MCF 10A (cell line): ENCODE measurements around the gene TBCK. TPM values are rescaled to one million over a fixed set of nuclear protein-coding genes. Genes with fewer than 3 reads are reported as not detected.

Experiments used
- BruUV-seq: library from RNA; stranded (reverse); fragments of 400-500 nt; replicated peaks from 2 replicates; lab custom pipeline; 2021; lab: Mats Ljungman, UMichigan
- CTCF ChIA-PET: fragments of 300-600 bp; sonication (Branson Sonifier 250); formaldehyde crosslinking; extraction: SDS; loops from one replicate; lab custom pipeline; 2021; ENCODE audit warnings: antibody characterized with exemption, inconsistent platforms; lab: Yijun Ruan, JAX
- POLR2A ChIA-PET: fragments of 300-600, 350-650 bp; sonication (Branson Sonifier 250); formaldehyde crosslinking; extraction: SDS; loops from one replicate; lab custom pipeline; 2020; ENCODE audit warnings: antibody characterized with exemption, inconsistent platforms; lab: Yijun Ruan, JAX
- DNase-seq: peaks from one replicate; pipeline ENCODE4 v3.0.0-alpha.2; 2018; ENCODE audit not compliant: unreplicated experiment
- H3K27ac Mint-ChIP-seq: one replicate; pipeline ENCODE4 v1.8.0; 2022; ENCODE audit warnings: mild to moderate bottlenecking, low read depth, mixed read lengths; ENCODE audit not compliant: unreplicated experiment
- H3K27me3 Mint-ChIP-seq: one replicate; pipeline ENCODE4 v1.8.0; 2022; ENCODE audit warnings: mixed read lengths; ENCODE audit not compliant: insufficient read depth, unreplicated experiment
- H3K36me3 Mint-ChIP-seq: one replicate; pipeline ENCODE4 v1.8.0; 2022; ENCODE audit warnings: mild to moderate bottlenecking, moderate library complexity, mixed read lengths; ENCODE audit not compliant: insufficient read depth, unreplicated experiment
- H3K4me1 Mint-ChIP-seq: one replicate; pipeline ENCODE4 v1.8.0; 2022; ENCODE audit warnings: mixed read lengths; ENCODE audit not compliant: insufficient read depth, unreplicated experiment
- H3K4me3 Mint-ChIP-seq: one replicate; pipeline ENCODE4 v1.8.0; 2022; ENCODE audit warnings: mild to moderate bottlenecking, moderate library complexity, mixed read lengths; ENCODE audit not compliant: unreplicated experiment
- H3K9me3 Mint-ChIP-seq: one replicate; pipeline ENCODE4 v1.8.0; 2022; ENCODE audit warnings: mixed read lengths; ENCODE audit not compliant: unreplicated experiment
- intact Hi-C: fragments of 100-400 bp; cut with micrococcal nuclease; formaldehyde crosslinking; loops from 2 replicates; pipeline ENCODE4 v1.14.1; 2022
- total RNA-seq: library from RNA; stranded (reverse); gene quantifications from 2 replicates; pipeline ENCODE4 v1.2.3, GENCODE V29; 2022
- TF ChIP-seq, protein P1 (sequence below): fragments of 200-600 bp; IDR thresholded peaks from one replicate; pipeline ENCODE4 v1.8.0; 2022; ENCODE audit warnings: antibody characterized with exemption, mild to moderate bottlenecking; ENCODE audit not compliant: unreplicated experiment

TBCK gene
- total RNA-seq, 1 experiment from 2014 or later = 27.8 TPM

DNA sequence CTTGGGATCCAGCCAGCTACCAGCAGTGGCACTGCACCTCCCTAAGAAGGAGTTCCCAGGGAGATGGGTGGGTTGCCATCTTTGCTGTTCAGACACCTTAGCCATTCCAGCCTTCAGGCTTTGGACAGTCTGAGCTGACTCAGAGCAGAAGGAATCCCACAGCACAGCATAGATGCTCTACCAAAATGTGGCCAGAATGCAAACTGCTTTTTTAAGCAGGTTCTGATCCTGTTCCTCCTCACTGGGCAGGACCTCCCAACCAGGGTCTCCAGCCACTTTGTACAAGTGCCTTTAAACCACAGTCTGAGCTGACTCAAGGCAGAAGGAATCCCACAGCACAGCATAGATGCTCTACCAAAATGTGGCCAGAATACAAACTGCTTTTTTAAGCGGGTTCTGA is 211.7 kb downstream of the TBCK start:
- CTCF ChIA-PET = no interaction called here
- Mint-ChIP-seq H3K27me3 (no peaks in the 10 kb centered on the region), H3K4me3 (no peak overlapping the region), H3K36me3 (peaks cover 17% of the 10 kb centered on the region), H3K27ac (no peak overlapping the region), H3K9me3 (peaks cover 8% of the 10 kb centered on the region), H3K4me1 (no peaks in the 10 kb centered on the region)
- TF ChIP-seq, protein P1, sequence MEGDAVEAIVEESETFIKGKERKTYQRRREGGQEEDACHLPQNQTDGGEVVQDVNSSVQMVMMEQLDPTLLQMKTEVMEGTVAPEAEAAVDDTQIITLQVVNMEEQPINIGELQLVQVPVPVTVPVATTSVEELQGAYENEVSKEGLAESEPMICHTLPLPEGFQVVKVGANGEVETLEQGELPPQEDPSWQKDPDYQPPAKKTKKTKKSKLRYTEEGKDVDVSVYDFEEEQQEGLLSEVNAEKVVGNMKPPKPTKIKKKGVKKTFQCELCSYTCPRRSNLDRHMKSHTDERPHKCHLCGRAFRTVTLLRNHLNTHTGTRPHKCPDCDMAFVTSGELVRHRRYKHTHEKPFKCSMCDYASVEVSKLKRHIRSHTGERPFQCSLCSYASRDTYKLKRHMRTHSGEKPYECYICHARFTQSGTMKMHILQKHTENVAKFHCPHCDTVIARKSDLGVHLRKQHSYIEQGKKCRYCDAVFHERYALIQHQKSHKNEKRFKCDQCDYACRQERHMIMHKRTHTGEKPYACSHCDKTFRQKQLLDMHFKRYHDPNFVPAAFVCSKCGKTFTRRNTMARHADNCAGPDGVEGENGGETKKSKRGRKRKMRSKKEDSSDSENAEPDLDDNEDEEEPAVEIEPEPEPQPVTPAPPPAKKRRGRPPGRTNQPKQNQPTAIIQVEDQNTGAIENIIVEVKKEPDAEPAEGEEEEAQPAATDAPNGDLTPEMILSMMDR = no peak
- BruUV-seq = no TSS peak
- POLR2A ChIA-PET = no interaction called here
- DNase-seq = no peak
- intact Hi-C loops = no loop called here

DNA sequence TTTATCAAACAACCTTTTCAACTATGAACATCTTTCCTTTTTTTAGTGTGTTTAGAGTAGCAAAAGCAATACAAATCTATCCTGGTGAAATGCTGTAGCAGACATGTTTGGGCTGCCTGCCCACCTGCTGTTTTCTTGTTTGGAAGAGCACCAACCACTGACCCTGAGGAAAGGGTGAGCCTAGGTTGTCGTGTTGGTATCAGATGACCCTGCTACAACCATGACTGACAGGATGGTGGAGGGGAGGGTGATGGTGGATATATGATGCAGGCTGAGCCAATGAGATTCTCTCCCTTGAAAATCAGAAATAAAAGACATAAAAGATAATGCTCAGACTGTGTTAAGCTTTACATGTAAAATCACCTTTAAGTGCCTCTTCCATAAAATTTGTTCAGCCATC is 219.6 kb downstream of the TBCK start:
- H3K27ac Mint-ChIP-seq = no peak overlapping the region
- no peaks in the 10 kb centered on the region for H3K4me1 Mint-ChIP-seq
- no peak overlapping the region for H3K4me3 Mint-ChIP-seq
- ChIA-PET POLR2A (no interaction called here), CTCF (no interaction called here)
- intact Hi-C loops = no loop called here
- no TSS peak for BruUV-seq
- peaks cover 13% of the 10 kb centered on the region for H3K36me3 Mint-ChIP-seq
- no peaks in the 10 kb centered on the region for H3K9me3 Mint-ChIP-seq
- H3K27me3 Mint-ChIP-seq = no peaks in the 10 kb centered on the region
- TF ChIP-seq, protein P1 = no peak
- DNase-seq = no peak

DNA sequence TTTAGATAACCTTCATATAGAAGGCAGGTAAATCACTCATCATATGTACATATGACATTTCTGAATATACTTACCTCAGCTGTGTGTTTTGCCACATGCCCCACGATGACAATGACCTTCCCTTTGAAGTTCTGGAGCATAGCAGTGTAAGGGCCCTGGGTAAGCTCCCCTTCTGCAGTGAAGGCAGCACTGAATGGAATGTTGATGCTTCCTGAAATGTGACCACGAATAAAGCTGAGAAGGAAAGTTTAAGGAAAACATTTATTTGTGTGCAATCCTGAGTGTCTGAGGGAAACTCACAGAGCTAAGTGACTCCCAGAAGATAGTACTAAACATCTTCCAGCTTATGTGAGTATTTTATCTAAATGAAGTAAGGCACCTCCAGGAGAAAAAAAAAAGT is 220.6 kb downstream of the TBCK start:
- intact Hi-C loops = no loop called here
- no peaks in the 10 kb centered on the region for H3K4me1 Mint-ChIP-seq
- ChIA-PET POLR2A (no interaction called here), CTCF (interaction anchor here (0.6 to 0.7 kb wide), 2 partner anchors 12 to 52 kb away, joined by 3 to 5 read pairs; no protein-coding TSS in a partner anchor)
- peaks cover 22% of the 10 kb centered on the region for H3K36me3 Mint-ChIP-seq
- DNase-seq = no peak
- TF ChIP-seq, protein P1 = no peak
- no peaks in the 10 kb centered on the region for H3K27me3 Mint-ChIP-seq
- H3K4me3 Mint-ChIP-seq = no peak overlapping the region
- H3K9me3 Mint-ChIP-seq = peaks cover 10% of the 10 kb centered on the region
- no peak overlapping the region for H3K27ac Mint-ChIP-seq
- no TSS peak for BruUV-seq

DNA sequence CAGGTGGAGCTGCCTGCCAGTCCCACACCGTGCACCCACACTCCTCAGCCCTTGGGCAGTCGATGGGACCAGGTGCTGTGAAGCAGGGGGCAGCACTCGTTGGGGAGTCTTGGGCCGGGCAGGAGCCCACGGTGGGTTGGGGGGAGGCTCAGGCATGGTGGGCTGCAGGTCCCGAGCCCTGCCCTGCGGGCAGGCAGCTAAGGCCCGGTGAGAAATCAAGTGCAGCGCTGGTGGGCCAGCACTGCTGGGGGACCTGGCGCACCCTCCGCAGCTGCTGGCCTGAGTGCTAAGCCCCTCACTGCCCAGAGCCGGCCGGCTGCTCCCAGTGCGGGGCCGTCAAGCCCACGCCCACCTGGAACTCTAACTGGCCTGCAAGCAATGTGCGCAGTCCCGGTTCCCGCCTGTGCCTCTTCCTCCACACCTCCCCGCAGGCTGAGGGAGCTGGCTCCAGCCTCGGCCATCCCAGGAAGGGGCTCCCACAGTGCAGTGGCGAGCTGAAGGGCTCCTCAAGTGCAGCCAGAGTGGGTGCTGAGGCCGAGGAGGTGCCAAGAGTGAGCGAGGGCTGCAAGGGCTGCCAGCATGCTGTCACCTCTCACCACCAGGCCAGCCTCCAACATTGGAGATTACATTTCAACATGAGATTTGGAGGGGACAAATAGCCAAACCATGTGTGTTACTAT is 223.5 kb downstream of the TBCK start:
- no peaks in the 10 kb centered on the region for H3K4me1 Mint-ChIP-seq
- H3K27me3 Mint-ChIP-seq = no peaks in the 10 kb centered on the region
- POLR2A ChIA-PET = no interaction called here
- no peak overlapping the region for H3K27ac Mint-ChIP-seq
- peaks cover 30% of the 10 kb centered on the region for H3K36me3 Mint-ChIP-seq
- intact Hi-C loops = no loop called here
- no TSS peak for BruUV-seq
- no peak for DNase-seq
- no peak overlapping the region for H3K4me3 Mint-ChIP-seq
- CTCF ChIA-PET = no interaction called here
- peaks cover 18% of the 10 kb centered on the region for H3K9me3 Mint-ChIP-seq
- TF ChIP-seq, protein P1 = no peak
